HS-27A (cell line): ENCODE results near the gene DNAJB9.

Experiments
- DNase-seq: peaks from one replicate; pipeline ENCODE4 v3.0.0-alpha.2; 2012; ENCODE audit warnings: low read depth, missing footprints

Gene DNAJB9

DNA sequence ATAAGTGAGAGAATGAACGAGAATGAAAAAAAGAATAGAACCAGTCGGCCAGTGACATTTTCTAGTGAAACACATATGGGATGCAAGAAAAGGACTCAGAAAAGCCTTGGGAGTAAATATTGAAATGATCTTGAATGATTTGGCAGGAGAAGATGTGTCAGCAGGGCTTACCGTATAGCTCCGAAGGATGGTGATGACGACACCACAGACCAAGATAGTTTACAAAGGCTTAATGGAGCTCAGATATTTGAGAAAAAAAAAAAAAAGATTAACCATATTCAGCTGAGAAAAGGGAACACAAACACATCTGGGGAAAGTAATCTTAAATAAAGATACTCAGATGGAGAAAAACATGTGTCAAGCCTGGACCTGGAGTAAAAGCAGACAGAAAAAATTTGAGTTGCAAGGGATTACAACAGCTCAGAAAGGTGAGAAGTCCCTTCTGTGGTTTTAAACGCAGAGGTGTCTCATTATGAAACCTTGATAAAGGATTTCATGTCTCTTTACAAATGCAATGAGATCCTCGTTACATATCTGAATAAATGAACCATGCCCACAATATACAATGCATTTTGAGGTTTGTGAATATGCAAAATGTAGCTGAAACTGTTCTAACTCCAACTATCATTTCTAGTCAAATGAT, 36.0 kb downstream of the DNAJB9 start:
- no peak for DNase-seq

- DNase-seq, result no peak
Measured at GRCh38 chr7:108609643-108610042, 40.0 kb downstream of the DNAJB9 start.

GRCh38 chr7:108611268-108611667, 41.6 kb downstream of the DNAJB9 start:
- no peak for DNase-seq

DNA sequence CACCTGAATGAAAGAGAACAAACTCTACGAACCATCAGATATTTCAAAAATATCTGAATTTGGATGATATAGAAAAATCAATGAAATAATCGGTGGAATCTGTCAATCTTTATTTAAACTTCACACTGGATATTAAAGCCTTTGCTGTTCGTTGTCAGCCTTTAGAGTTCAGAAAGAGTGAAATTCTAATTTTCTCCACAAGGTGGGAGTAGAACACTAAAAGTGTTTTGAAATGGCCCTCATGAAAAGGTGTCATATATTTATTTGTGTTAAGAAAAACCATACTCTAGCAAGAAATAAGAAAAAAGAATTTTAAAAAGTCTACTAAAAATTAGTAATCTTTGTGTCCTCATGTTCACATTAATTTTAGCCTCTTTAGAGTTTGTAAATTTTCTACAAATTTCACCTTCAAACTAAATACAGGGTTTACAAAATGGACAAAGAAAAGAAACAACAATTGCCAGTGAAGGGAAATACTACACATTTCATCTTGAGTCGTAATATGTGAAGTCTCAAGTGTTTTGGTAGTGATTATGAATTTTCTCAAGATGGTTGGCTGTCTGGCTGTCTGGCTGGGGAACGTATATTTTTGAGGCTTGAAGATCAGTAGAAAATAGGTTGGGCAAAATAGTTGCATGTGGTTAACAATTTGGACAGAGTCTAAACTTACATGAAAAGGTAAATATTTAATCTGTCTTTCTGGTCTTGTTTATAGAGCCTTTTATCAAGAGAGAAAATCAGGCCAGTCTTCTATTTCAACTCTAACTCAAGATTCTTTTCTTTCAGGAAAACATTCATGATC, 43.7 kb downstream of the DNAJB9 start:
- DNase-seq, result peak; percentile 4

DNA sequence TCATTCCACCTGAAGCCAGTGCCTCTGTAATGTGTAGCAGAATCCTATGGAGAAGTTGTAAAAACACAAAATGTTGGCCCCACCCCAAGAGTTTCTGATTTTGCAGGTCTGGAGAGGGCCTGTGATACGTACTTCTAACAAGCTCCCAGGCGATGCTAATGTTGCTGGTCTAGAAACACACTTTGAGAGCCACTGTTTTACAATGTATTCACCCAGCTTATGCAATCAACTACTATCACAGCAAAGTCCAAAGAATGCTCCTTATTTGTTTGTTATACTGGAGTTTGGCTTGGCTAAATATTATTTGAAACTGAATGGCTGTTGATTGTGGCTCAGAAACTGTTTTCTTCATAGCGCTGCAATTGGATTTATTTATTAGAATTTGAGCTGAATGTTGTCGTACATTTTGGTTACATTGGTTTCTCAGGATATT, 44.3 kb downstream of the DNAJB9 start:
- no peak for DNase-seq

GRCh38 chr7:108614896-108615295, 45.2 kb downstream of the DNAJB9 start:
- no peak for DNase-seq

- DNase-seq, result no peak
Measured at GRCh38 chr7:108618056-108618455, 48.4 kb downstream of the DNAJB9 start.

DNA sequence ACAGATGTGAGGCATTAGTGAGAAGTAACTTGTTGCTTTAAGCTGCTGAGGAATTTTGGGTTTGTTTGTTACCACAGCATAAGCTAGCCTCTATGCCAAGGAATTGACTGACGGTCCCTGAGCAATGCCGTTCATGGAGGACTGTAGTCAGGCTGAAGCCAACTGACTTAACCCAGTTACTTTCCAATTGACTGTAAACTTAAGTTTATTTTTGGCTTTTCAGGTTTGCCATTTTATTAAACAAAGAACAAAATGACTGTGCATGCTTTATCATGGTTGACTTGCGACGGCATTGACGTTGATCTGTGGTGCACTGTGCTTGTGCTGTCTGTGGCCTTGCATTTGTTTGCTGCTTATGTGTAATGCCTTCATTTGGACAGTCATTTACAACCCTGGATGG, 53.5 kb downstream of the DNAJB9 start:
- no peak for DNase-seq
